ENCODE measurements around the gene KCNN1.

KCNN1 gene

GRCh38 chr19:17950310-17951156, 16.4 kb upstream of the KCNN1 start:
- TF ChIP-seq CTCF (IDR thresholded peaks at IDR 0.05; ENCODE audit: poor library complexity, severe bottlenecking) = no peak
- no peak overlapping the region for H3K27ac ChIP-seq (ENCODE audit: poor library complexity, severe bottlenecking)
- no peak for ATAC-seq (ENCODE audit: low read depth)
- H3K36me3 ChIP-seq (ENCODE audit: low read depth) = no peaks in the 10 kb centered on the region
- H3K4me3 ChIP-seq (ENCODE audit: severe bottlenecking) = no peak overlapping the region
- no peak for DNase-seq (ENCODE audit: low spot score)
- peaks cover 55% of the 10 kb centered on the region for H3K27me3 ChIP-seq (ENCODE audit: insufficient read depth, poor library complexity, severe bottlenecking)
- H3K9me3 ChIP-seq (ENCODE audit: severe bottlenecking) = no peaks in the 10 kb centered on the region
- no peaks in the 10 kb centered on the region for H3K4me1 ChIP-seq (ENCODE audit: insufficient read depth, poor library complexity, severe bottlenecking)

GRCh38 chr19:17951157-17951989, 15.5 kb upstream of the KCNN1 start:
- TF ChIP-seq CTCF (IDR thresholded peaks at IDR 0.05; ENCODE audit: poor library complexity, severe bottlenecking) = no peak
- Histone ChIP-seq H3K4me1 (ENCODE audit: insufficient read depth, poor library complexity, severe bottlenecking) (no peaks in the 10 kb centered on the region), H3K27ac (ENCODE audit: poor library complexity, severe bottlenecking) (no peak overlapping the region), H3K36me3 (ENCODE audit: low read depth) (no peaks in the 10 kb centered on the region), H3K27me3 (ENCODE audit: insufficient read depth, poor library complexity, severe bottlenecking) (peaks cover 55% of the 10 kb centered on the region), H3K4me3 (ENCODE audit: severe bottlenecking) (no peak overlapping the region), H3K9me3 (ENCODE audit: severe bottlenecking) (no peaks in the 10 kb centered on the region)
- ATAC-seq (ENCODE audit: low read depth) = no peak
- DNase-seq (ENCODE audit: low spot score) = no peak

GRCh38 chr19:17951990-17952976, 14.6 kb upstream of the KCNN1 start:
- H3K4me3 ChIP-seq (ENCODE audit: severe bottlenecking) = no peak overlapping the region
- no peaks in the 10 kb centered on the region for H3K4me1 ChIP-seq (ENCODE audit: insufficient read depth, poor library complexity, severe bottlenecking)
- DNase-seq (ENCODE audit: low spot score) = no peak
- no peak for ATAC-seq (ENCODE audit: low read depth)
- TF ChIP-seq CTCF (IDR thresholded peaks at IDR 0.05; ENCODE audit: poor library complexity, severe bottlenecking) = no peak
- H3K27ac ChIP-seq (ENCODE audit: poor library complexity, severe bottlenecking) = no peak overlapping the region
- H3K9me3 ChIP-seq (ENCODE audit: severe bottlenecking) = no peaks in the 10 kb centered on the region
- H3K36me3 ChIP-seq (ENCODE audit: low read depth) = no peaks in the 10 kb centered on the region
- H3K27me3 ChIP-seq (ENCODE audit: insufficient read depth, poor library complexity, severe bottlenecking) = peaks cover 55% of the 10 kb centered on the region

GRCh38 chr19:17953316-17953801, 13.5 kb upstream of the KCNN1 start:
- TF ChIP-seq CTCF (IDR thresholded peaks at IDR 0.05; ENCODE audit: poor library complexity, severe bottlenecking) = no peak
- ATAC-seq (ENCODE audit: low read depth) (no peak), DNase-seq (ENCODE audit: low spot score) (no peak)
- Histone ChIP-seq H3K9me3 (ENCODE audit: severe bottlenecking) (no peaks in the 10 kb centered on the region), H3K27me3 (ENCODE audit: insufficient read depth, poor library complexity, severe bottlenecking) (peaks cover 55% of the 10 kb centered on the region), H3K4me3 (ENCODE audit: severe bottlenecking) (no peak overlapping the region), H3K4me1 (ENCODE audit: insufficient read depth, poor library complexity, severe bottlenecking) (no peaks in the 10 kb centered on the region), H3K36me3 (ENCODE audit: low read depth) (no peaks in the 10 kb centered on the region), H3K27ac (ENCODE audit: poor library complexity, severe bottlenecking) (no peak overlapping the region)
